T-helper 1 cell treated with Interleukin-12 subunit alpha and Interleukin-12 subunit beta and Interleukin-4 antibody, amounts not matched to agents 30 μg/mL and 1 μg/mL, for 36 hours (primary cell): Measurements from ENCODE around the gene UPK1B.
A peak's percentile ranks its signal among the peaks of the same experiment; 100 is the strongest.

Experiments
- H3K27ac Mint-ChIP-seq: one replicate; pipeline ENCODE4 v1.8.0; 2021; ENCODE audit warnings: mild to moderate bottlenecking, mixed read lengths
- H3K27me3 Mint-ChIP-seq: one replicate; pipeline ENCODE4 v1.8.0; 2021; ENCODE audit warnings: low read depth, mixed read lengths
- H3K36me3 Mint-ChIP-seq: one replicate; pipeline ENCODE4 v1.8.0; 2021; ENCODE audit warnings: low read depth, mixed read lengths
- H3K4me1 Mint-ChIP-seq: one replicate; pipeline ENCODE4 v1.8.0; 2021; ENCODE audit warnings: low read depth, mixed read lengths
- H3K4me3 Mint-ChIP-seq: one replicate; pipeline ENCODE4 v1.8.0; 2021; ENCODE audit warnings: mild to moderate bottlenecking, moderate library complexity, mixed read lengths
- H3K9me3 Mint-ChIP-seq: one replicate; pipeline ENCODE4 v1.8.0; 2021; ENCODE audit warnings: mixed read lengths

UPK1B gene

GRCh38 chr3:119223511-119223910, 50.1 kb downstream of the UPK1B start:
- Mint-ChIP-seq H3K27ac (no peak overlapping the region), H3K27me3 (no peaks in the 10 kb centered on the region), H3K4me3 (no peak overlapping the region), H3K4me1 (peaks cover 22% of the 10 kb centered on the region), H3K9me3 (no peaks in the 10 kb centered on the region), H3K36me3 (peaks cover 40% of the 10 kb centered on the region)

- Mint-ChIP-seq H3K27ac (no peak overlapping the region), H3K4me3 (no peak overlapping the region)
These were observed 51.7 kb downstream of the UPK1B start for GRCh38 chr3:119225121-119225520.

GRCh38 chr3:119227070-119227850, 53.9 kb downstream of the UPK1B start:
- Mint-ChIP-seq H3K27me3 (no peaks in the 10 kb centered on the region), H3K27ac (no peak overlapping the region), H3K4me1 (peaks cover 12% of the 10 kb centered on the region), H3K4me3 (no peak overlapping the region), H3K9me3 (no peaks in the 10 kb centered on the region), H3K36me3 (peaks cover 53% of the 10 kb centered on the region)

More at GRCh38 chr3:119225121-119225520, 51.7 kb downstream of the UPK1B start:
- H3K36me3 Mint-ChIP-seq, result peaks cover 46% of the 10 kb centered on the region
- H3K4me1 Mint-ChIP-seq, result peaks cover 10% of the 10 kb centered on the region
- no peaks in the 10 kb centered on the region for H3K9me3 Mint-ChIP-seq
- no peaks in the 10 kb centered on the region for H3K27me3 Mint-ChIP-seq

GRCh38 chr3:119228373-119229145, 55.2 kb downstream of the UPK1B start:
- Mint-ChIP-seq H3K4me1 (peaks cover 10% of the 10 kb centered on the region), H3K27ac (no peak overlapping the region), H3K36me3 (peaks cover 53% of the 10 kb centered on the region), H3K9me3 (no peaks in the 10 kb centered on the region), H3K27me3 (no peaks in the 10 kb centered on the region), H3K4me3 (no peak overlapping the region)

- peaks cover 10% of the 10 kb centered on the region for H3K4me1 Mint-ChIP-seq
- no peak overlapping the region for H3K27ac Mint-ChIP-seq
- H3K9me3 Mint-ChIP-seq, result no peaks in the 10 kb centered on the region
- H3K4me3 Mint-ChIP-seq, result no peak overlapping the region
- no peaks in the 10 kb centered on the region for H3K27me3 Mint-ChIP-seq
- peaks cover 48% of the 10 kb centered on the region for H3K36me3 Mint-ChIP-seq
These were observed 55.8 kb downstream of the UPK1B start for GRCh38 chr3:119229190-119229589.

- Mint-ChIP-seq H3K4me3 (no peak overlapping the region), H3K27me3 (no peaks in the 10 kb centered on the region), H3K27ac (no peak overlapping the region), H3K36me3 (peaks cover 49% of the 10 kb centered on the region), H3K4me1 (peaks cover 16% of the 10 kb centered on the region), H3K9me3 (no peaks in the 10 kb centered on the region)
These were observed 56.7 kb downstream of the UPK1B start for GRCh38 chr3:119230071-119230470.

GRCh38 chr3:119230745-119231144, 57.3 kb downstream of the UPK1B start:
- H3K36me3 Mint-ChIP-seq, result peaks cover 53% of the 10 kb centered on the region
- no peaks in the 10 kb centered on the region for H3K9me3 Mint-ChIP-seq
- H3K27me3 Mint-ChIP-seq, result no peaks in the 10 kb centered on the region
- peaks cover 22% of the 10 kb centered on the region for H3K4me1 Mint-ChIP-seq
- H3K4me3 Mint-ChIP-seq, result no peak overlapping the region
- H3K27ac Mint-ChIP-seq, result no peak overlapping the region

- peaks cover 39% of the 10 kb centered on the region for H3K36me3 Mint-ChIP-seq
- H3K27ac Mint-ChIP-seq, result no peak overlapping the region
These were observed 61.2 kb downstream of the UPK1B start for GRCh38 chr3:119234610-119235009.

GRCh38 chr3:119235151-119235550, 61.8 kb downstream of the UPK1B start:
- no peaks in the 10 kb centered on the region for H3K9me3 Mint-ChIP-seq
- no peak overlapping the region for H3K4me3 Mint-ChIP-seq
- H3K27ac Mint-ChIP-seq, result peak overlapping the region; percentile 18
- H3K36me3 Mint-ChIP-seq, result peaks cover 36% of the 10 kb centered on the region
- no peaks in the 10 kb centered on the region for H3K27me3 Mint-ChIP-seq
- H3K4me1 Mint-ChIP-seq, result peaks cover 47% of the 10 kb centered on the region

More at GRCh38 chr3:119234610-119235009, 61.2 kb downstream of the UPK1B start:
- peaks cover 41% of the 10 kb centered on the region for H3K4me1 Mint-ChIP-seq
- H3K4me3 Mint-ChIP-seq, result no peak overlapping the region
- no peaks in the 10 kb centered on the region for H3K9me3 Mint-ChIP-seq
- H3K27me3 Mint-ChIP-seq, result no peaks in the 10 kb centered on the region

- no peaks in the 10 kb centered on the region for H3K27me3 Mint-ChIP-seq
- no peaks in the 10 kb centered on the region for H3K9me3 Mint-ChIP-seq
- peak overlapping the region; percentile 59 for H3K27ac Mint-ChIP-seq
- no peak overlapping the region for H3K4me3 Mint-ChIP-seq
- peaks cover 51% of the 10 kb centered on the region for H3K4me1 Mint-ChIP-seq
- H3K36me3 Mint-ChIP-seq, result peaks cover 27% of the 10 kb centered on the region
These were observed 63.4 kb downstream of the UPK1B start for GRCh38 chr3:119236756-119237155.

- no peaks in the 10 kb centered on the region for H3K27me3 Mint-ChIP-seq
- no peaks in the 10 kb centered on the region for H3K9me3 Mint-ChIP-seq
- no peak overlapping the region for H3K27ac Mint-ChIP-seq
- no peak overlapping the region for H3K4me3 Mint-ChIP-seq
- peaks cover 47% of the 10 kb centered on the region for H3K4me1 Mint-ChIP-seq
- H3K36me3 Mint-ChIP-seq, result peaks cover 27% of the 10 kb centered on the region
These were observed 63.9 kb downstream of the UPK1B start for GRCh38 chr3:119237299-119237698.

- no peak overlapping the region for H3K27ac Mint-ChIP-seq
These were observed 65.0 kb downstream of the UPK1B start for GRCh38 chr3:119238363-119238762.

GRCh38 chr3:119239206-119239820, 65.9 kb downstream of the UPK1B start:
- Mint-ChIP-seq H3K9me3 (no peaks in the 10 kb centered on the region), H3K4me1 (peaks cover 47% of the 10 kb centered on the region), H3K27ac (peak overlapping the region; percentile 74), H3K27me3 (no peaks in the 10 kb centered on the region), H3K36me3 (peaks cover 22% of the 10 kb centered on the region), H3K4me3 (peak overlapping the region; percentile 85)

More at GRCh38 chr3:119238363-119238762, 65.0 kb downstream of the UPK1B start:
- peaks cover 22% of the 10 kb centered on the region for H3K36me3 Mint-ChIP-seq
- no peaks in the 10 kb centered on the region for H3K9me3 Mint-ChIP-seq
- H3K4me1 Mint-ChIP-seq, result peaks cover 47% of the 10 kb centered on the region
- H3K4me3 Mint-ChIP-seq, result peak overlapping the region; percentile 42
- no peaks in the 10 kb centered on the region for H3K27me3 Mint-ChIP-seq

- H3K27ac Mint-ChIP-seq, result peak overlapping the region; percentile 74
- H3K9me3 Mint-ChIP-seq, result no peaks in the 10 kb centered on the region
- peaks cover 40% of the 10 kb centered on the region for H3K4me1 Mint-ChIP-seq
- H3K36me3 Mint-ChIP-seq, result peaks cover 18% of the 10 kb centered on the region
- H3K4me3 Mint-ChIP-seq, result peak overlapping the region; percentile 85
- no peaks in the 10 kb centered on the region for H3K27me3 Mint-ChIP-seq
These were observed 66.7 kb downstream of the UPK1B start for GRCh38 chr3:119240101-119240590.
